ENCODE data around the gene METAP1D. TPM values are rescaled to one million over a fixed set of nuclear protein-coding genes. Genes with fewer than 3 reads are reported as not detected.
A peak's percentile ranks its signal among the peaks of the same experiment; 100 is the strongest.

METAP1D gene
- total RNA-seq, 1 experiment from 2014 or later, result 6.9 TPM

- no peak overlapping the region for H3K4me3 ChIP-seq
- no peaks in the 10 kb centered on the region for H3K9me3 ChIP-seq
- no peak for DNase-seq
- no peaks in the 10 kb centered on the region for H3K27me3 ChIP-seq
- H3K36me3 ChIP-seq, result peaks cover 13% of the 10 kb centered on the region
Measured at GRCh38 chr2:172091761-172092566, 92.2 kb downstream of the METAP1D start.

- Histone ChIP-seq H3K4me3 (no peak overlapping the region), H3K36me3 (peaks cover 4% of the 10 kb centered on the region), H3K9me3 (no peaks in the 10 kb centered on the region), H3K27me3 (no peaks in the 10 kb centered on the region)
- DNase-seq, result no peak
Measured at GRCh38 chr2:172092716-172093415, 93.1 kb downstream of the METAP1D start.

- DNase-seq, result no peak
- H3K4me3 ChIP-seq, result peak overlapping the region; percentile 61
- no peaks in the 10 kb centered on the region for H3K9me3 ChIP-seq
- no peaks in the 10 kb centered on the region; the same call in 1 of the 2 replicates for H3K36me3 ChIP-seq
- no peaks in the 10 kb centered on the region for H3K27me3 ChIP-seq
Measured at GRCh38 chr2:172093416-172094293, 93.9 kb downstream of the METAP1D start.

GRCh38 chr2:172094294-172095145 lies 94.8 kb downstream of the METAP1D start:
- Histone ChIP-seq H3K36me3 (no peaks in the 10 kb centered on the region), H3K27me3 (no peaks in the 10 kb centered on the region), H3K4me3 (peak overlapping the region; percentile 61), H3K9me3 (no peaks in the 10 kb centered on the region)
- peak; percentile 72 for DNase-seq

- H3K27me3 ChIP-seq, result no peaks in the 10 kb centered on the region
- no peaks in the 10 kb centered on the region for H3K9me3 ChIP-seq
- H3K4me3 ChIP-seq, result peak overlapping the region; percentile 61
- DNase-seq, result peak; percentile 95
- no peaks in the 10 kb centered on the region for H3K36me3 ChIP-seq
Measured at GRCh38 chr2:172095146-172095904, 95.6 kb downstream of the METAP1D start.

- DNase-seq, result no peak
- Histone ChIP-seq H3K4me3 (peak overlapping the region; percentile 61), H3K27me3 (no peaks in the 10 kb centered on the region), H3K36me3 (no peaks in the 10 kb centered on the region), H3K9me3 (no peaks in the 10 kb centered on the region)
Measured at GRCh38 chr2:172095905-172096625, 96.3 kb downstream of the METAP1D start.

GRCh38 chr2:172096626-172097547 lies 97.1 kb downstream of the METAP1D start:
- peak; percentile 97 for DNase-seq
- H3K4me3 ChIP-seq, result peak overlapping the region; percentile 61
- no peaks in the 10 kb centered on the region for H3K9me3 ChIP-seq
- no peaks in the 10 kb centered on the region for H3K36me3 ChIP-seq
- H3K27me3 ChIP-seq, result no peaks in the 10 kb centered on the region

- DNase-seq, result peak; percentile 86
- peak overlapping the region; percentile 61 for H3K4me3 ChIP-seq
Measured at GRCh38 chr2:172097557-172098131, 97.9 kb downstream of the METAP1D start.

GRCh38 chr2:172098287-172098649 lies 98.5 kb downstream of the METAP1D start:
- Histone ChIP-seq H3K9me3 (no peaks in the 10 kb centered on the region), H3K4me3 (no peak overlapping the region; the same call in 1 of the 2 replicates), H3K36me3 (no peaks in the 10 kb centered on the region), H3K27me3 (no peaks in the 10 kb centered on the region)
- no peak for DNase-seq

More at GRCh38 chr2:172097557-172098131, 97.9 kb downstream of the METAP1D start:
- H3K27me3 ChIP-seq, result no peaks in the 10 kb centered on the region
- no peaks in the 10 kb centered on the region for H3K9me3 ChIP-seq
- no peaks in the 10 kb centered on the region for H3K36me3 ChIP-seq

GRCh38 chr2:172098650-172099471 lies 99.1 kb downstream of the METAP1D start:
- peak; percentile 91 for DNase-seq

GRCh38 chr2:172099472-172100079 lies 99.8 kb downstream of the METAP1D start:
- no peak for DNase-seq
- Histone ChIP-seq H3K36me3 (no peaks in the 10 kb centered on the region), H3K4me3 (peak overlapping the region; percentile 30), H3K9me3 (no peaks in the 10 kb centered on the region), H3K27me3 (no peaks in the 10 kb centered on the region)

More at GRCh38 chr2:172098650-172099471, 99.1 kb downstream of the METAP1D start:
- Histone ChIP-seq H3K4me3 (peak overlapping the region; percentile 30), H3K9me3 (no peaks in the 10 kb centered on the region), H3K27me3 (no peaks in the 10 kb centered on the region), H3K36me3 (no peaks in the 10 kb centered on the region)

GRCh38 chr2:172100080-172100934 lies 100.6 kb downstream of the METAP1D start:
- DNase-seq, result no peak
- Histone ChIP-seq H3K27me3 (no peaks in the 10 kb centered on the region), H3K9me3 (no peaks in the 10 kb centered on the region), H3K36me3 (no peaks in the 10 kb centered on the region), H3K4me3 (no peak overlapping the region)
